HG02610 (cell line): Measurements from ENCODE around the gene TAPBP.

ENCODE experiments used
- ATAC-seq: cut with Tn5 transposase; IDR thresholded peaks from one replicate; pipeline ENCODE4 v1.9.1; 2021; ENCODE audit warnings: mild to moderate bottlenecking, moderate library complexity; ENCODE audit not compliant: unreplicated experiment

Gene TAPBP

DNA sequence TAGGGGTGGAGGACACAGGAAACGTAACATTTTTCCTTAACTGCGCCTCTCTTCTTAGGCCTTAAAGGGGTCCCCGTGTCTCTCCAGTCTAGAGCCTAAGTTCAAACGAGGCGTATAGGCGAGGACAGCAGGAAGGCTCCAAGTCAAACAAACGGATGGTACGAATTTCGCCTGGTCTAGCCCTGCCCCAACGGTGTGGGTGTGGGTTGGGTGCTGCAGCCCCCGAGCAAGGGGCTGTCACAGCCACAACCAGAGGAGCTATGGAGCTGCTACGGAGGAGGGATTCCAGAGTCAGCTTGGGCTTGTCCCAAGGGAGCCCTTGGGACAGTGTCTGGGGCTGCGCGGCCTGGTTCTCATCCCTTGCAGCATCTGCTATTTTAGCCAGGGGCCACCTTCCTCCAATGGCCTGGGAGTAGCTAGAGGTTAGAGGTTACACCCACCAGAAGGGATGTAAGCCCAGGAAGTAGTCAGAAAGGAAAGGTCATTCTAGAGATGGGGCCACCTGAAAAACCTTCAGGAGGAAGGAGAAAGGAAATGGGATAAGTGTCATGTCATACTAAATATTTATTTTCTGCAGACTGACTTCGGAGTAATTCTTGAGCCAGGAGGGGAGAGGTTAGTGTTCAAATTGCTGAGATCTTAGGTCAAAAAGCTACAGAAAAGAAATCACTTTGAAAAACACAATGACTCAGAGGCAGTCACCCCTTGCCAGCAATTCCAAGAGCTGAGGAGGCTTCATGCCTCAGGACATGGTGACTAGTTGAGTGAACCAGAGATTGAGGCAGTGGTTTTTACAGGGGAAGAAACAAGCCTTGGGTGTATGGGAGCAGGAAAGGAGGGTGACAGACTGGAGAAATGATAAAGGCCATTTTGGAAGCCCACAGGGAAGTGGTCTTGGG is 63.9 kb downstream of the TAPBP start:
- no peak for ATAC-seq
